HUES48 (cell line): ENCODE measurements around the gene SYT9.

Experiments used
- H3K27ac ChIP-seq: one replicate; pipeline ENCODE4 v1.7.0; 2013; ENCODE audit warnings: low read depth, low read length, inconsistent platforms
- H3K27me3 ChIP-seq: 2 replicates; pipeline ENCODE4 v1.6.1; 2013; ENCODE audit warnings: mild to moderate bottlenecking, low read length; ENCODE audit not compliant: control insufficient read depth, insufficient read depth
- H3K36me3 ChIP-seq: 2 replicates; pipeline ENCODE4 v1.6.1; 2013; ENCODE audit warnings: low read length; ENCODE audit not compliant: control insufficient read depth, insufficient read depth
- H3K4me1 ChIP-seq: 2 replicates; pipeline ENCODE4 v1.6.1; 2013; ENCODE audit warnings: mild to moderate bottlenecking, low read length; ENCODE audit not compliant: control insufficient read depth, insufficient read depth
- H3K4me3 ChIP-seq: 2 replicates; pipeline ENCODE4 v1.5.1; 2013; ENCODE audit warnings: mild to moderate bottlenecking, low read depth, low read length
- H3K9ac ChIP-seq: 2 replicates; pipeline ENCODE4 v1.6.1; 2013; ENCODE audit warnings: mild to moderate bottlenecking, low read depth, low read length, moderate library complexity
- H3K9me3 ChIP-seq: 2 replicates; pipeline ENCODE4 v1.6.1; 2013; ENCODE audit warnings: low read length; ENCODE audit not compliant: control insufficient read depth, insufficient read depth

Gene SYT9

DNA sequence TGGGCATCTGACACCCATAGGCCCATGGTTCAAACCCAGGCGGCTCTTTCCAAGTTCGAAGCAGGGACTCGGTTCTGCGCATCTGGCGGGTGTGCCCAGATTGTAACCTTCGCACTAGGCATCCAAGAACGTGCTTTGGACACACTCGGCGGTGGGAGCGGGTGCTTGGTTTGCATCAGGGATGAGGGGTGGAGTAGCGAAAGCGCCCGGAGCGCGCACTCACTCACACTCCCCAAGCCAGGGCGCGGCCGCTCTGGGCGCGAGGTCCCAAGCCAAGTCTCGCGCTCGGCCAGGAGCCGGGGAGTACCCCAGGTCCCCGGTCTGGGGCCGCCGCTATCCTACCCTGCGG is 243 bp upstream of the SYT9 start:
- Histone ChIP-seq H3K4me3 (peak overlapping the region; percentile 86), H3K27ac (no peak overlapping the region), H3K36me3 (no peaks in the 10 kb centered on the region), H3K27me3 (peaks cover 67% of the 10 kb centered on the region), H3K4me1 (peaks cover 14% of the 10 kb centered on the region; the same call in 1 of the 2 replicates), H3K9me3 (no peaks in the 10 kb centered on the region), H3K9ac (no peak overlapping the region)

DNA sequence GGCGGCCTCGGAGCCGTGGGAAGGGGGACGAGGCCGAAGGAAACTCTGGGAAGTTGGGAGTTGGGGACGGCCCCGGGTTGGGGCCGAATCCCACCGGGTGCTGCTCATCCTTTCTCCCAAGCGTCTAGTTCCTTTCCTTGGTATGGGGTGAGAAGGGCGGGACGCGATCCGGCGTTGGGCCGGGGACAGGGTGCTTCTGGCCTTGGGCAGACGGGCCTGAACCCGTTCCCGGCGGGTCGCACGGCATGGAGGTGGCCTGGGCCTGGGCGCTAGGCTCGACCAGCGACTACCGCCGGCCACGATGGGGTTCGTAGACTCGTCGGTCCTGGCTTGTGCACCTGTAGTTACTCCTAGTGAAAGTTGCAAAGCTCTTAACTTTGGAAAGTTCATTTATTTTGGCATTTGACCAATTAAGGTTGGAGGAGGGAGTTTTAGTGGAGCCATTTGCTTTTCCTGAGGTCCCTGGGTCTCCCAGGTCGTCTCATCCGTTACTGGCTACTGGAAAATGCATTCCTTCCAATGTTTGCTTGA is 1.0 kb downstream of the SYT9 start:
- Histone ChIP-seq H3K27ac (no peak overlapping the region), H3K4me1 (peaks cover 14% of the 10 kb centered on the region; the same call in 1 of the 2 replicates), H3K9ac (peak overlapping the region; percentile 39; the same call in 1 of the 2 replicates), H3K27me3 (peaks cover 67% of the 10 kb centered on the region), H3K4me3 (peak overlapping the region; percentile 86), H3K9me3 (no peaks in the 10 kb centered on the region), H3K36me3 (no peaks in the 10 kb centered on the region)

DNA sequence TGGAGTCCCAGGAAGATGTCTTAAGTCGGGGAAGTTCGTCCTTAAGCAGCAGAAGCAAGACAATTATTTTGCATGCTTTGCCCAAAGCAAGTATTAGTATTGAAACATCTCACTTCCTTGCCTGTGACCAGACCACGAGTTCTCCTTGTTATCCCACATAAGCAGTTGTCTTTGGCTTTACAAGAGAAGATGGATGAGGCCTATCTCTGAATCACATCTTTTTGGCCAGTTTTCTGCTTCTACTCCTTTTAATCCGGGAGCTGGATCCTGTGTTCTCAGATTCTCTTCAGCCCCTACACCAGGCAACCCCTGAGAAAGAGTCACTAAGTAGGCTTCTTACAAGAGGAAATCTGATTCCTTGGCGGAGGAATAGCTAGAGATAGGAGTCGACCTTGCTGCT is 2.1 kb downstream of the SYT9 start:
- no peak overlapping the region for H3K9ac ChIP-seq
- peaks cover 14% of the 10 kb centered on the region; the same call in 1 of the 2 replicates for H3K4me1 ChIP-seq
- H3K4me3 ChIP-seq, result no peak overlapping the region
- no peak overlapping the region for H3K27ac ChIP-seq
- no peaks in the 10 kb centered on the region for H3K36me3 ChIP-seq
- H3K9me3 ChIP-seq, result no peaks in the 10 kb centered on the region
- H3K27me3 ChIP-seq, result peaks cover 67% of the 10 kb centered on the region

DNA sequence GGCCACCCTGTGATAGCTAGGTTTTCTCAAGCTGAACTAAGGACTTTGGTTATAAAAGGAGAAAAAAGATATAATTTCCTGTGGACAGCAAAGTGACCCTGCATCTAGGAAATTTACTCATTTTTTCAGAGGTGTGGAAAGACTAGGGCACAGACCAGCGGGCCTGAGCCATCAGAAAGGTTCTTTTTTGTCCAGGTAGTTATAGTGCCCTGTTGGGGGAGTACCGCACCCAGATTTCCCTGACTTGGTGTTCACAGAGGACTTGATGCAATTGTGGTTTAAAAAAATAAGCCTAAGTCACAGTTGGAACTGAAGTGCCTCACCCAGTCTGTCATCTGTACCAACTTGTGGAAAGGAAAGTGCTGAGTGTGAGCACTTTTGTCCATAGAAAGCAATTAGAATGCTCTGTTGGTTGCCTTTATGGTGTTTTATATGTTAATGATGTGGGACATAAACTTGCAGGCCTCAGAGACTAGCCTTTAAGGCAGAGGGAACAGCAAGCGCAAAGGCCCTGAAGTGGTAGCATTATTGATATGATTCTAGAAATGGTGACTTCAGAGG is 3.1 kb downstream of the SYT9 start:
- Histone ChIP-seq H3K4me3 (no peak overlapping the region), H3K9me3 (no peaks in the 10 kb centered on the region), H3K27me3 (peaks cover 57% of the 10 kb centered on the region), H3K9ac (no peak overlapping the region), H3K27ac (no peak overlapping the region), H3K4me1 (peaks cover 14% of the 10 kb centered on the region; the same call in 1 of the 2 replicates), H3K36me3 (no peaks in the 10 kb centered on the region)

DNA sequence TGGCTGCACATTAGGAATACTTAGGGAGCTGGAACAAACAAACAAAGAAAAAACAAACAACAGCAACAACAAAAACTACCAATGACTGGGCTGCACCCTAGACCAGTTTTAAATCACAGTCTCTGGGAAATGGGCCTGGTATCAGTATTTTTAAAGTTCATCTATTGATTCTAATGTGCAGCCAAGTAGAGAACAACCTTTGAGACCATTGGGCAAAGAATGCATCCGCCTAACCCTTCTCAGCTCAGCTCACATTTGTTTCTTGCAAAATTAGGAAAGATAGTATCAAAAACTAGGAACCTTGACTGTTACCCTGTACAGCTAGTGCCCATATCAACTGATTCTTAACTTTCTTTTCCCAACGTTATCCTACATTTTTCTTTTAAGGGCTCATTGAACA is 5.2 kb downstream of the SYT9 start:
- no peak overlapping the region for H3K4me3 ChIP-seq
- no peak overlapping the region for H3K27ac ChIP-seq
- H3K9me3 ChIP-seq, result no peaks in the 10 kb centered on the region
- H3K4me1 ChIP-seq, result peaks cover 14% of the 10 kb centered on the region; the same call in 1 of the 2 replicates
- H3K27me3 ChIP-seq, result peaks cover 37% of the 10 kb centered on the region
- H3K9ac ChIP-seq, result no peak overlapping the region
- no peaks in the 10 kb centered on the region for H3K36me3 ChIP-seq

DNA sequence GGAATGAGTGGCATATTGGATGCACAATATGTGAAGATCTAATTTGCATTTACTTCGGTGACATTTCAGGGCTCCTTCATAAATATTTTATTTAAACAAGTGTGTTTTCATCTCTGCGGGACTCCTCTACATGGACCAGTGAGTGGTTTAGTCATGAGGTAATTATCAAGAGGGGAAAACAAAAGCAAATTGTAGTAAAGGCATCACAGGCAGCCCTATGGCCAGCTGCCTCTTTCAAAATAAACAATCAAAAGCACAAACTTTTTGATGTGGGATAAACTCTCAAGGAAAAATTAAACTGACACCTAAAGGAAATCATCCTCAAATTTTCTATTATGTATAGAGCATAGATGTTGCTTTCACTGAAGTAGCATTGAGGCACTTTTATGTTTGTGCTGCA is 6.0 kb downstream of the SYT9 start:
- Histone ChIP-seq H3K9ac (no peak overlapping the region), H3K27me3 (peaks cover 29% of the 10 kb centered on the region), H3K36me3 (no peaks in the 10 kb centered on the region), H3K4me1 (peaks cover 14% of the 10 kb centered on the region; the same call in 1 of the 2 replicates), H3K9me3 (no peaks in the 10 kb centered on the region), H3K27ac (no peak overlapping the region), H3K4me3 (no peak overlapping the region)

DNA sequence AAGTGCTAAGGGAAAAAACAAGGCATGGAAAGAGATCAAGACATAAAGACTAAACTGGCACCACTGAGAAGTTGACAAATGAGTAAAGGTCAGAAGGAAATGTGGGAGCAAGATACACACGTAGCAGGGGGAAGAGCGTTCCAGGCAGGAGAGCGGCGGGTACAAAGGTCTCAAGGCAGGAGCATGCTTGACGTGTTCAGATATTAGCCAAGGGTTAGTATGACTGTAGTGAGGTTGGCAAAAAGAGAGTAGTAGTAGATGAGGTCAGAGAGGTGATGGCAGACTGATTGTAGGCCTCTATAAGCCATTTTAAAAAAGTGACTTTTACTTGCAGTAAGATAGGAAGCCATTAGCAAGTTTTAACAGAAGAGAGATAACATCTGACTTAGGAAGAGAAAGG is 9.9 kb downstream of the SYT9 start:
- H3K36me3 ChIP-seq, result no peaks in the 10 kb centered on the region
- no peak overlapping the region for H3K9ac ChIP-seq
- no peak overlapping the region for H3K27ac ChIP-seq

DNA sequence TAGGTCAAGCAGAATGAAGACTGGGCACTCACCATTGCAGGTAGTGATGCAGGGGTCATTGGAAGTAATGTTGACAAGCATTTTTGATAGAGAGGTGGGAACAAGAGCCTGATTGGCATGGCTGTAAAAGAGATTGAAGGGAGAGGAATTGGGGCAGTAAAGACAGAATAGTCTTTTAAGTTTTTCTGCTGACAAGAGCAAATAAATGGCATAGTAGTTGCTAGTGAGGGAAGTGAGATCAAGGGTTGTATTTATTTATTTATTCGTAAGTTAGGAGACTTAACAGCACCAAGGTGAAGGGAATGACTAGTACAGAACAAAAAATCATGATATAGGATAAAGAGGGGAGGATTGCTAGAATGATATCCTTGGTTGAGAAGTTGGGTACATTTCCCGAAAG is 11.0 kb downstream of the SYT9 start:
- Histone ChIP-seq H3K27ac (no peak overlapping the region), H3K27me3 (no peaks in the 10 kb centered on the region), H3K4me3 (no peak overlapping the region), H3K4me1 (no peaks in the 10 kb centered on the region), H3K9me3 (no peaks in the 10 kb centered on the region), H3K36me3 (no peaks in the 10 kb centered on the region), H3K9ac (no peak overlapping the region)

More for the DNA sequence above, 9.9 kb downstream of the SYT9 start:
- no peaks in the 10 kb centered on the region for H3K4me1 ChIP-seq
- H3K4me3 ChIP-seq, result no peak overlapping the region
- no peaks in the 10 kb centered on the region for H3K27me3 ChIP-seq
- no peaks in the 10 kb centered on the region for H3K9me3 ChIP-seq

DNA sequence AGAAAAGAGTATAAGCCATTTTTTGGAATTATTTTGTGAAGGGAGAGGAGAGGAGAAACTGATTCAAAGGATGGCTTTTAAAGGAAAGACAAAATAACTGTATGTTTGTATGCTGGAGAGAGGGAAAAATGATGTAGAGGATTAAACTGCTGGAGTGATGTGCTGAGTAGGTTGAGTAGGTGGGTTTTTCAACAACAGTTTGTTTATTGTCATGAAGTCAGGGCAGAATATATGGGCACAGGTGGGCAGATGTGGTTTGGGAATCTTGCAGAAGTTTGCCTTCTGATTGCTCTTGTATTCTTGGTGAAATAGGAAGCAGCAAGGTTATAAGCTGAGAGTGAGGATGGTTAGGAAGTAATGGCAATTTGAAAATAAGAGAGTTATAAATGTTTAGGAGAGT is 12.1 kb downstream of the SYT9 start:
- Histone ChIP-seq H3K9ac (no peak overlapping the region), H3K36me3 (no peaks in the 10 kb centered on the region), H3K27me3 (no peaks in the 10 kb centered on the region), H3K9me3 (no peaks in the 10 kb centered on the region), H3K4me3 (no peak overlapping the region), H3K27ac (no peak overlapping the region), H3K4me1 (no peaks in the 10 kb centered on the region)

DNA sequence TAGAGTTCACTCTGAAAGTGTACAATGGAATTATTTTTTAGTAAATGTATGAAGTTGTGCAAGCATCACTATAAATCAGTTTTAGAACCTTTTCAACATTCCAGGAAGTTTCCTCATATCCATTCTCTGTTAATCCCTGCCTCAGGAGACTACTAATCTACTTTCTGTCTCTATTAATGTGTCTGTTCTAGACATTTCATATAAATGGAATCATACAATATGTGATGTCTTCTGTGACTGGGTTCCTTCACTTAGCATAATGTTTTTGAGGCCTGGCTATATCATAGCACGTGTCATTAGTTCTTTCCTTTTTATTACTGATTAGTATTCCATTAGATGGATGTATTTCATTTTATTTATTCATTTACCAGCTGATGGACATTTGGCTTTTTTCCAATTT is 17.1 kb downstream of the SYT9 start:
- Histone ChIP-seq H3K4me1 (no peaks in the 10 kb centered on the region), H3K27me3 (no peaks in the 10 kb centered on the region), H3K9ac (no peak overlapping the region), H3K36me3 (no peaks in the 10 kb centered on the region), H3K4me3 (no peak overlapping the region), H3K27ac (no peak overlapping the region), H3K9me3 (no peaks in the 10 kb centered on the region)

DNA sequence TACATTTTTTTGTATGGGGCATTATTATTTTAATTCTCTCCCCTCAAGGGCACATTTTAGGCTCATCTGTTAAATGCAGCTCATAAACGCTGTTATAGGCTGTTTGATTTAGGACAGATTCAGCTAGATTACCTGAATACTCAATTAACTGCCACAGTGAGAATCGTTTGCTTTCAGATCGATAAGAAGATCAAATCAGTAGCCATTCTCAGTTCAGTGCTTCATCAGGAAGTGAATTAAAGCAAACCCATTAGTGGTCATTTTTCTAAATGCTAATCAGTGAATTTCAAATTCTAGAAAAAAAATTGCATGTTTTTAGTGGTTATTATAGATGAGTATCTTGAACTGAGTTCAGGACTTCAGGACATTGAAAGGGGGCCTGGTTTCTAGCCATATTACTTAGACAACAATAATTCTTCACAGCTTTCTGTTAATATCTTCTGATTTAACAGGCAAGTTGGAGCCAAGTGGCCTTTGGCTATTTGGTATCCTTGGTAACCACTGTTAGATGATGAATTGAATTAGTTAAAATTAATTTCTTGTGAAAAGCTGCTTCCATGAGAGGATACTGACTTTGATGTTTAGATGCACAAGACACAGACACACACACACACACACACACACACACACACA is 18.6 kb downstream of the SYT9 start:
- Histone ChIP-seq H3K36me3 (no peaks in the 10 kb centered on the region), H3K27ac (no peak overlapping the region), H3K9me3 (no peaks in the 10 kb centered on the region), H3K4me3 (no peak overlapping the region), H3K9ac (no peak overlapping the region), H3K4me1 (no peaks in the 10 kb centered on the region), H3K27me3 (no peaks in the 10 kb centered on the region)
